H1 (cell line): ENCODE measurements around the gene PACSIN1. TPM values are rescaled to one million over a fixed set of nuclear protein-coding genes. Genes with fewer than 3 reads are reported as not detected.

Experiments
- CTCF ChIA-PET: fragments of 300-600 bp; sonication (Branson Sonifier 250); formaldehyde crosslinking; loops from one replicate; lab custom pipeline; 2021; ENCODE audit not compliant: partially characterized antibody; lab: Charles Lee
- POLR2A ChIA-PET: fragments of 300-600 bp; sonication (Branson Sonifier 250); formaldehyde crosslinking; loops from one replicate; lab custom pipeline; 2021; ENCODE audit warnings: inconsistent platforms; ENCODE audit not compliant: partially characterized antibody; lab: Charles Lee
- DNase-seq, 2 experiments: peaks; one replicate each; pipeline versions ENCODE4 v3.0.0 to v3.0.0-alpha.2; 2010 to 2022; ENCODE audit warnings: low spot score in 2 of 2, low read depth in 1 of 2, mixed read lengths in 1 of 2
- FAIRE-seq: peaks from 2 replicates; lab custom pipeline; 2011; peaks lifted over from hg19 to GRCh38; lab: Jason Lieb, UNC
- H2AFZ ChIP-seq: 2 replicates; pipeline ENCODE4 v1.8.1; 2012; ENCODE audit warnings: low read length, inconsistent platforms
- H2AK5ac ChIP-seq: 2 replicates; pipeline ENCODE4 v1.6.1; 2013; ENCODE audit warnings: low read depth, low read length
- H2BK120ac ChIP-seq: replicated peaks from 2 replicates; pipeline ENCODE3; 2013; ENCODE audit warnings: low read depth, low read length, inconsistent platforms
- H2BK12ac ChIP-seq: 2 replicates; pipeline ENCODE4 v1.6.1; 2013; ENCODE audit warnings: low read depth, low read length
- H2BK15ac ChIP-seq: 2 replicates; pipeline ENCODE4 v1.6.1; 2013; ENCODE audit warnings: low read length
- H2BK20ac ChIP-seq: 2 replicates; pipeline ENCODE4 v1.6.1; 2013; ENCODE audit warnings: low read length
- H2BK5ac ChIP-seq: 2 replicates; pipeline ENCODE4 v1.6.1; 2013; ENCODE audit warnings: low read depth, low read length
- H3K14ac ChIP-seq: 2 replicates; pipeline ENCODE4 v1.6.1; 2013; ENCODE audit warnings: inconsistent platforms; ENCODE audit not compliant: insufficient read length
- H3K18ac ChIP-seq: 2 replicates; pipeline ENCODE4 v1.6.1; 2013; ENCODE audit warnings: low read length; ENCODE audit errors: extremely low read depth
- H3K23ac ChIP-seq: 2 replicates; pipeline ENCODE4 v1.6.1; 2013; ENCODE audit warnings: inconsistent platforms; ENCODE audit not compliant: insufficient read length
- H3K23me2 ChIP-seq: 2 replicates; pipeline ENCODE4 v1.6.1; 2013; ENCODE audit warnings: low read depth, low read length
- H3K27ac ChIP-seq: 2 replicates; pipeline ENCODE4 v1.6.1; 2011; ENCODE audit warnings: low read depth, low read length, inconsistent platforms
- H3K27me3 ChIP-seq, 4 experiments: replicated peaks in 1 of 4; 1 replicate in 1 of 4; 2 replicates in 3 of 4; pipeline versions ENCODE4 v1.6.1 to v1.8.1; 2011 to 2013; ENCODE audit warnings: low read length in 3 of 4, mild to moderate bottlenecking in 3 of 4, inconsistent platforms in 2 of 4, mixed read lengths in 2 of 4, moderate library complexity in 1 of 4; ENCODE audit not compliant: control insufficient read depth in 3 of 4, insufficient read depth in 3 of 4; ENCODE audit errors: extremely low read depth in 1 of 4
- H3K36me3 ChIP-seq, 4 experiments: 2 replicates each; pipeline versions ENCODE4 v1.6.1 to v1.8.1; 2011 to 2013; ENCODE audit warnings: mild to moderate bottlenecking in 4 of 4, low read length in 3 of 4, moderate library complexity in 2 of 4, control low read depth in 1 of 4, inconsistent platforms in 1 of 4; ENCODE audit not compliant: insufficient read depth in 4 of 4, control insufficient read depth in 2 of 4
- H3K4ac ChIP-seq: replicated peaks from 2 replicates; pipeline ENCODE3; 2013; ENCODE audit warnings: low read length, low read depth, mixed read lengths, inconsistent platforms; ENCODE audit not compliant: insufficient read length
- H3K4me1 ChIP-seq, 4 experiments: replicated peaks in 1 of 4; 1 replicate in 1 of 4; 2 replicates in 3 of 4; pipeline versions ENCODE4 v1.6.1 to v1.8.1; 2011 to 2013; ENCODE audit warnings: low read length in 3 of 4, inconsistent platforms in 2 of 4, mixed read lengths in 1 of 4; ENCODE audit not compliant: insufficient read depth in 4 of 4, control insufficient read depth in 3 of 4
- H3K4me2 ChIP-seq, 2 experiments: 2 replicates each; pipeline versions ENCODE4 v1.6.1 to v1.8.1; 2011 to 2013; ENCODE audit warnings: low read depth in 2 of 2, low read length in 2 of 2, control low read depth in 1 of 2, inconsistent platforms in 1 of 2, mild to moderate bottlenecking in 1 of 2; ENCODE audit not compliant: insufficient read depth in 1 of 2
- H3K4me3 ChIP-seq, 4 experiments: fragments of 200-600, 300-600 bp in 1 of 4; sonication (generic), shearing (Covaris generic), sonication (Bioruptor Twin) in 1 of 4; 2 replicates each; pipeline versions ENCODE4 v1.5.1 to v1.8.1; 2011 to 2016; ENCODE audit warnings: low read length in 4 of 4, low read depth in 3 of 4, control low read depth in 2 of 4, inconsistent platforms in 2 of 4, mild to moderate bottlenecking in 2 of 4, mixed read lengths in 1 of 4, moderate library complexity in 1 of 4; ENCODE audit not compliant: insufficient read depth in 2 of 4; ENCODE audit errors: extremely low read depth in 1 of 4
- H3K56ac ChIP-seq: replicated peaks from 2 replicates; pipeline ENCODE3; 2013; ENCODE audit warnings: low read depth, mild to moderate bottlenecking, mixed read lengths, low read length, inconsistent platforms; ENCODE audit not compliant: insufficient read length
- H3K79me1 ChIP-seq: 2 replicates; pipeline ENCODE4 v1.6.1; 2013; ENCODE audit warnings: low read depth, low read length, control low read depth
- H3K79me2 ChIP-seq, 2 experiments: 2 replicates each; pipeline versions ENCODE4 v1.6.1 to v1.8.1; 2012 to 2013; ENCODE audit warnings: low read length in 2 of 2, mild to moderate bottlenecking in 2 of 2, inconsistent platforms in 1 of 2; ENCODE audit not compliant: insufficient read depth in 2 of 2, control insufficient read depth in 1 of 2
- H3K9ac ChIP-seq, 4 experiments: replicated peaks in 1 of 4; 1 replicate in 1 of 4; 2 replicates in 3 of 4; pipeline versions ENCODE4 v1.6.1 to v1.8.1; 2011 to 2013; ENCODE audit warnings: low read depth in 3 of 4, low read length in 3 of 4, control low read depth in 2 of 4, mild to moderate bottlenecking in 2 of 4, moderate library complexity in 2 of 4, inconsistent platforms in 1 of 4; ENCODE audit errors: extremely low read depth in 1 of 4
- H3K9me3 ChIP-seq, 2 experiments: 2 replicates each; pipeline versions ENCODE4 v1.6.1 to v1.8.1; 2012 to 2013; ENCODE audit warnings: mild to moderate bottlenecking in 2 of 2, moderate library complexity in 2 of 2, control low read depth in 1 of 2, inconsistent platforms in 1 of 2, low read depth in 1 of 2, low read length in 1 of 2, mixed read lengths in 1 of 2; ENCODE audit not compliant: insufficient read depth in 2 of 2
- H4K20me1 ChIP-seq, 2 experiments: replicated peaks in 1 of 2; 2 replicates each; pipeline versions ENCODE3 to v1.8.1; 2011 to 2013; ENCODE audit warnings: inconsistent platforms in 2 of 2, low read length in 2 of 2, mild to moderate bottlenecking in 1 of 2; ENCODE audit not compliant: insufficient read depth in 2 of 2, control insufficient read depth in 1 of 2
- H4K5ac ChIP-seq: 2 replicates; pipeline ENCODE4 v1.6.1; 2013; ENCODE audit warnings: low read length, low read depth, mixed read lengths, inconsistent platforms; ENCODE audit not compliant: insufficient read length
- H4K8ac ChIP-seq: 2 replicates; pipeline ENCODE4 v1.8.0; 2013; ENCODE audit warnings: mild to moderate bottlenecking, moderate library complexity, low read length, inconsistent platforms; ENCODE audit not compliant: insufficient read depth; ENCODE audit errors: extremely low read depth
- H4K91ac ChIP-seq: replicated peaks from 2 replicates; pipeline ENCODE3; 2013; ENCODE audit warnings: low read length, mixed read lengths, inconsistent platforms; ENCODE audit not compliant: insufficient read length
- CHD1 ChIP-seq: IDR thresholded peaks from 2 replicates; pipeline ENCODE4 v1.6.1; 2012; ENCODE audit warnings: low read depth, low read length, improper control_type of control experiment
- HDAC6 ChIP-seq: IDR thresholded peaks from one replicate; pipeline ENCODE4 v1.7.1; 2012; ENCODE audit warnings: low read depth, mild to moderate bottlenecking, inconsistent platforms, low read length, moderate library complexity
- KDM4A ChIP-seq: IDR thresholded peaks from one replicate; pipeline ENCODE4 v1.7.1; 2012; ENCODE audit warnings: low read depth, mild to moderate bottlenecking, moderate library complexity, low read length, inconsistent platforms; ENCODE audit not compliant: severe bottlenecking
- RBBP5 ChIP-seq: IDR thresholded peaks from 2 replicates; pipeline ENCODE4 v1.7.1; 2012; ENCODE audit warnings: low read depth, mild to moderate bottlenecking, inconsistent platforms, low read length, moderate library complexity, borderline replicate concordance
- SRF ChIP-seq: IDR thresholded peaks from 2 replicates; pipeline ENCODE4 v1.6.1; 2011; ENCODE audit warnings: mild to moderate bottlenecking, low read depth, low read length, moderate library complexity
- YY1 ChIP-seq: IDR thresholded peaks from 2 replicates; pipeline ENCODE4 v1.6.1; 2011; ENCODE audit warnings: low read depth, mild to moderate bottlenecking, low read length
- WGBS, 2 experiments: shearing (Covaris generic) in 1 of 2; methylation state at CpG; one replicate each; pipeline versions ENCODE4 v1.1.6 to v1.1.7; 2013 to 2015; ENCODE audit warnings: low lambda C conversion rate in 2 of 2, mixed read lengths in 2 of 2, inconsistent platforms in 1 of 2, low coverage in 1 of 2, missing lambda C conversion rate in 1 of 2; ENCODE audit not compliant: insufficient replicate concordance in 2 of 2, insufficient coverage in 1 of 2, insufficient read length in 1 of 2; ENCODE audit errors: extremely low coverage in 1 of 2, missing lambda C conversion rate in 1 of 2; 5-methylcytosine and 5-hydroxymethylcytosine counted together
- polyA plus RNA-seq, 7 experiments: library from polyadenylated mRNA; depleted of rRNA in 3 of 7; stranded (reverse) in 5 of 7; unstranded in 2 of 7; fragments of >200 nt in 5 of 7; fragments of 200-250 nt in 2 of 7; gene quantifications; 1 replicate in 5 of 7; 2 replicates in 1 of 7; 4 replicates in 1 of 7; pipeline versions ENCODE4 v1.2.1 to v1.2.3, GENCODE V29; 2011 to 2013; ENCODE audit warnings: missing spikeins in 2 of 7, mixed read lengths in 2 of 7
- total RNA-seq: library from RNA; stranded (reverse); fragmentation: NEBNext Ultra II Directional; extraction: Animal tissue kit (Norgen Biotek cat#: 25700); gene quantifications from 2 replicates; pipeline ENCODE4 v1.2.1, GENCODE V29; 2021

The PACSIN1 gene
- total and polyA plus RNA-seq, 2 of the 8 experiments (the other 6 are each of a cell fraction or from before 2014, with no cell fraction given), result 5.9 to 11.1 TPM

- H2BK5ac ChIP-seq, result no peak overlapping the region
- H3K56ac ChIP-seq, result no peak overlapping the region
- H3K23me2 ChIP-seq, result no peaks in the 10 kb centered on the region
- CTCF ChIA-PET, result interaction anchor here (0.6 to 6.4 kb wide), 7 partner anchors 14 to 281 kb away, joined by 3 to 35 read pairs (median 4); no protein-coding TSS in a partner anchor
- H4K91ac ChIP-seq, result no peak overlapping the region
- TF ChIP-seq SRF (no peak), HDAC6 (no peak), CHD1 (no peak), KDM4A (no peak), RBBP5 (no peak), YY1 (no peak)
- TF ChIP-seq, all 59 proteins: peak for 0
- DNase-seq (no peak), FAIRE-seq (no peak)
- 92% methylated on average over 4 of the region's 4 CpGs; no CpG with 5 or more reads in 1 of the 2 experiments for WGBS, 2 experiments
- no peak overlapping the region for H2AK5ac ChIP-seq
- no peak overlapping the region for H4K5ac ChIP-seq
- H3K9ac ChIP-seq, result no peak overlapping the region
- no peak overlapping the region for H3K27ac ChIP-seq
- H3K14ac ChIP-seq, result no peak overlapping the region
- H3K36me3 ChIP-seq, result no peaks in the 10 kb centered on the region
- H2BK15ac ChIP-seq, result no peak overlapping the region
- no peaks in the 10 kb centered on the region for H3K79me2 ChIP-seq
- H3K9me3 ChIP-seq, result no peaks in the 10 kb centered on the region
- peaks cover 0 to 1% of the 10 kb centered on the region in 2 experiments for H4K20me1 ChIP-seq
- H4K8ac ChIP-seq, result no peak overlapping the region
- no peak overlapping the region for H2BK20ac ChIP-seq
- no peak overlapping the region for H3K4ac ChIP-seq
- H2BK120ac ChIP-seq, result no peak overlapping the region
- H3K18ac ChIP-seq, result no peak overlapping the region
- no peak overlapping the region for H3K23ac ChIP-seq
- H3K4me2 ChIP-seq, result no peak overlapping the region
- no peaks in the 10 kb centered on the region for H3K79me1 ChIP-seq
- H3K4me3 ChIP-seq, result no peak overlapping the region
- POLR2A ChIA-PET, result no interaction called here
- H2AFZ ChIP-seq, result no peak overlapping the region
- H3K4me1 ChIP-seq, result peaks cover 0 to 9% (median 5%) of the 10 kb centered on the region in 4 experiments; a peak in 4 of 7 replicates
- no peaks in the 10 kb centered on the region for H3K27me3 ChIP-seq
- H2BK12ac ChIP-seq, result no peak overlapping the region
Measured at GRCh38 chr6:34558172-34558714, 92.4 kb downstream of the PACSIN1 start.
